ENCODE measurements around the gene TRABD. TPM values are rescaled to one million over a fixed set of nuclear protein-coding genes. Genes with fewer than 3 reads are reported as not detected.
A peak's percentile ranks its signal among the peaks of the same experiment; 100 is the strongest.

The TRABD gene
- total RNA-seq, 3 donors from 2014 or later = 36.8 to 52.6 (median 42.7) TPM

DNA sequence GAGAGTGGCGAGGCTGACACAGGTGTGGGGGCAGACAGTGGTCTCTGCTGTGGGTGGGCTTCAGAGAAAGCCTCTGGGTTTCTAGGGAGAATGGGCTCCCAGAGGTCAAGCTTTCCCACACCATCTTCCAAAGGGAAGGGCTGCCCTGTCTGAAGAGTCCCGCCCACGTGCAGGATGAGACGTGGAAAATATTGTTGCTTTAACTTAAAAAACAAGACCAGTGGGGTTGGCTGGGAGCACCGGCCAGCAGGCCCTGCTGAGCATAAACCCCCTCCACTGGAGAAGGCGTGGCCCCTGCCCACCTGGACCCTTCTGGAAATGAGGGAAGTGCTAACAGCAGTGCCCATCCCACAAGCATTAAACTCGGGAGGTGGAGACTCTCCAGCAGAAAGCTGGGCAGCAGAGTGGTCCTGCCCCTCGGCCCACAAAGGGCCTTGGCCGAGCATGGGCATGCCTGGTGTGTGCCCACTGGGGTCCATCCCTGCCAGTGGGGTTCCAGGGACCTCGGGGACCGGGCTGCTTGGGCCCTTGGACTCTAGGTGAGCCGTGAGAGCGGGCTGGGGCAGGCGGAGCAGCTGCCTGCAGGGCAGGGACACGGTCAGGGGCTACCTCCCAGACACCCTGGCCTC lies 30.5 kb downstream of the TRABD start:
- no peak for ATAC-seq
- H3K9me3 ChIP-seq = no peaks in the 10 kb centered on the region
- DNase-seq = no peak
- H3K36me3 ChIP-seq (ENCODE audit: low read depth) = peaks cover 24% of the 10 kb centered on the region
- H3K4me1 ChIP-seq (ENCODE audit: low read depth) = no peaks in the 10 kb centered on the region
- TF ChIP-seq, protein P1, sequence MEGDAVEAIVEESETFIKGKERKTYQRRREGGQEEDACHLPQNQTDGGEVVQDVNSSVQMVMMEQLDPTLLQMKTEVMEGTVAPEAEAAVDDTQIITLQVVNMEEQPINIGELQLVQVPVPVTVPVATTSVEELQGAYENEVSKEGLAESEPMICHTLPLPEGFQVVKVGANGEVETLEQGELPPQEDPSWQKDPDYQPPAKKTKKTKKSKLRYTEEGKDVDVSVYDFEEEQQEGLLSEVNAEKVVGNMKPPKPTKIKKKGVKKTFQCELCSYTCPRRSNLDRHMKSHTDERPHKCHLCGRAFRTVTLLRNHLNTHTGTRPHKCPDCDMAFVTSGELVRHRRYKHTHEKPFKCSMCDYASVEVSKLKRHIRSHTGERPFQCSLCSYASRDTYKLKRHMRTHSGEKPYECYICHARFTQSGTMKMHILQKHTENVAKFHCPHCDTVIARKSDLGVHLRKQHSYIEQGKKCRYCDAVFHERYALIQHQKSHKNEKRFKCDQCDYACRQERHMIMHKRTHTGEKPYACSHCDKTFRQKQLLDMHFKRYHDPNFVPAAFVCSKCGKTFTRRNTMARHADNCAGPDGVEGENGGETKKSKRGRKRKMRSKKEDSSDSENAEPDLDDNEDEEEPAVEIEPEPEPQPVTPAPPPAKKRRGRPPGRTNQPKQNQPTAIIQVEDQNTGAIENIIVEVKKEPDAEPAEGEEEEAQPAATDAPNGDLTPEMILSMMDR (IDR thresholded peaks at IDR 0.05) = no peak
- H3K4me3 ChIP-seq = no peak overlapping the region
- intact Hi-C loops (cut with DNase I, micrococcal nuclease) = no loop called here

DNA sequence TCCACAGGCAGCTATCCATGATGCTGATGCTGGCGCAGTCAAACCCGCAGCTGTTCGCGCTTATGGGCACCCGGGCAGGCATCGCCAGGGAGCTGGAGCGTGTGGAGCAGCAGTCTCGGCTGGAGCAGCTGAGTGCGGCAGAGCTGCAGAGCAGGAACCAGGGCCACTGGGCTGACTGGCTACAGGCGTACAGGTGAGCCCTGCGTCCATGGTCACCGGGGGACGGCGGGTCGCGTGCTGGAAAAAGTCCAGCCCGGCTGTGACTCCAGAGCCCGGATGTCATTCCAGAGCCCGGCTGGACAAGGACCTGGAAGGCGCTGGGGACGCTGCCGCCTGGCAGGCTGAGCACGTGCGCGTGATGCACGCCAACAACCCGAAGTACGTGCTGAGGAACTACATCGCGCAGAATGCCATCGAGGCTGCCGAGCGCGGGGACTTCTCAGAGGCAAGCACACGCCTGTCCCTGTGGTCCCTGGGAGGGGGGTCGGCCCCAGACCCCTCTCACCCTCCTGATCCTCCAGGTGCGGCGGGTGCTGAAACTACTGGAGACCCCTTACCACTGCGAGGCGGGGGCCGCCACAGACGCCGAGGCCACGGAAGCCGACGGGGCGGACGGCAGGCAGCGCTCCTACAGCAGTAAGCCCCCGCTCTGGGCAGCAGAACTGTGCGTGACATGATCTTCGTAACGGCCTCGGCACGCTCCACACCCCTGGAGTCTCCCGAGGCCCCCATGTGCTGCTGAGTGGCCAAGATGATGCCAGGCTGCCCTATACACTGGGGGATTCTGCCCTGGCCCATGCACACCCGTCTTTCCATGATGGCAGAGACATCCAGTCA lies 31.2 kb downstream of the TRABD start:
- ATAC-seq (no peak), DNase-seq (no peak)
- no peaks in the 10 kb centered on the region for H3K9me3 ChIP-seq
- no peak overlapping the region for H3K4me3 ChIP-seq
- intact Hi-C loops (cut with DNase I, micrococcal nuclease) = no loop called here
- no peaks in the 10 kb centered on the region for H3K4me1 ChIP-seq (ENCODE audit: low read depth)
- peaks cover 22% of the 10 kb centered on the region for H3K36me3 ChIP-seq (ENCODE audit: low read depth)
- TF ChIP-seq, protein P1 (IDR thresholded peaks at IDR 0.05) = no peak

DNA sequence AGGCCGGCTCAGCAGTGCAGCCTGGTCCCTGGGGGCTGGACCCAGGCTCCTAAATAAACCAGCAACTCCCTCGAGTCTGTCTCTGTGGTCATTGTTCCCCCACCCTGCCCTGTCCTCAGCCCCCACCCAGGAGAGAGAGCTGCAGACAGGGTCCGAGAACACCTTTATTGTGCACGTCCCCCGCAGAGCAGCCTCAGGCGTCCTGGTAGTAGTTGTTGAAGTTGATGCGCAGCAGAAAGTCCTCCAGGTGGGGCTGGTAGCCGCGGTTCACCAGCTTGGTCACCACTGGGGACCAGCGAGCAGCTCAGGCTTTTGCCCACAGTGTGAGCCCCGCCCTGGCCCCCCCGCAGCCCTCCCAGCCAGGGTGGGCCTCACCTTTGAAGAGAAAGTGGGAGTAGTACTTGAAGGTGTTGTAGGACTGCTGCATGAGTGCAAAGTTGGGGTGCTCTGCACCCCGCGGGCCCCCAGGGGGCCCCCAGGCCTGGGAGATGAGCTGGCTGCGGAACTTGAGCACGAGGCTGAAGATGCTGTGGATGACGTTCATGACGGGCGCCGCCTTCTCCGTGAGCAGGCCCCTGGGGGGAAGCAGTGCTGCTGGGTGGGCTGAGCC lies 31.9 kb downstream of the TRABD start:
- H3K36me3 ChIP-seq (ENCODE audit: low read depth) = peaks cover 22% of the 10 kb centered on the region
- no peaks in the 10 kb centered on the region for H3K9me3 ChIP-seq
- ATAC-seq = no peak
- intact Hi-C loops (cut with DNase I, micrococcal nuclease) = no loop called here
- TF ChIP-seq, protein P1 (IDR thresholded peaks at IDR 0.05) = no peak
- DNase-seq = no peak
- H3K4me3 ChIP-seq = no peak overlapping the region
- no peaks in the 10 kb centered on the region for H3K4me1 ChIP-seq (ENCODE audit: low read depth)

DNA sequence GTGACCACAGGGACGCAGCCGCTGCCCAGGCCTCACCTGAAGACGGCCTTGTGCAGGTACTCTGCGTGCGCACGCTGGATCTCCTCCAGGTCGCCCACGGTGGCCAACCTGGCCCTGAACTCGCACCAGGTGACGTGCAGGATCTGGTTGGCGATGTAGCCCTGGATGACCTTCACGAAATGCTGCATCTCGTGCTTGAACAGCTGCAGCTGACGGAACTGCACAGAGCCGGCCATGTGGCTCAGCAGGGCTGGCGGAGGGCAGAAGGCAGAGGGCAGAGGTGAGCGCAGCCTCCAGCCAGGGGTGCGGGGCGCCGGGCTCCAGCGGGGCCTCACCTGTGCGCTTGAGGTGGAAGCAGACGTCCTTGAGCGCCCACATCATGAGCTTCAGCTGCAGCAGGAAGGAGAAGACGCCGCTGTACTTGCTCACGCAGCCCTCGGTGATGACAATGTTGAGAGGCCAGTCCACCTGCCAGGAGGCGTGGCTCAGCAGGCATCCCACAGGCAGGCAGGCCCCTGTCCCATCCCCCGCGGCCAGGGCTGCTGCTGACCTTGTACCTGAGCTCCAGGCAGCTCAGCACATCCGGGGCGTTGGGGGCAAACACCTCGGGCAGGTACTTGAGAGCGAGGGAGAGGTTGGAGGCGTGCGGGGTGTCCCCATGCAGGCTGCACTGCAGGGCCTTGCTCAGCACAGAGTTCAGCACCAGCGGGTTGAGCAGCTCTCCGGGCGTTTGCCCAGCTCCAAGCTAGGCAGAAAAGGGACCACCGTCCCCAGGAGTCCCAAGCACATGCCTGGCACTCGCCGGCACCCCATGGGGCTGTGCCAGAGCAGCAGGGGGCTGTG lies 32.7 kb downstream of the TRABD start:
- ATAC-seq = peak; percentile 4
- intact Hi-C loops (cut with DNase I, micrococcal nuclease) = no loop called here
- TF ChIP-seq, protein P1 (IDR thresholded peaks at IDR 0.05) = no peak
- Histone ChIP-seq H3K4me3 (no peak overlapping the region), H3K4me1 (ENCODE audit: low read depth) (no peaks in the 10 kb centered on the region), H3K9me3 (no peaks in the 10 kb centered on the region), H3K36me3 (ENCODE audit: low read depth) (peaks cover 22% of the 10 kb centered on the region)
- no peak for DNase-seq

DNA sequence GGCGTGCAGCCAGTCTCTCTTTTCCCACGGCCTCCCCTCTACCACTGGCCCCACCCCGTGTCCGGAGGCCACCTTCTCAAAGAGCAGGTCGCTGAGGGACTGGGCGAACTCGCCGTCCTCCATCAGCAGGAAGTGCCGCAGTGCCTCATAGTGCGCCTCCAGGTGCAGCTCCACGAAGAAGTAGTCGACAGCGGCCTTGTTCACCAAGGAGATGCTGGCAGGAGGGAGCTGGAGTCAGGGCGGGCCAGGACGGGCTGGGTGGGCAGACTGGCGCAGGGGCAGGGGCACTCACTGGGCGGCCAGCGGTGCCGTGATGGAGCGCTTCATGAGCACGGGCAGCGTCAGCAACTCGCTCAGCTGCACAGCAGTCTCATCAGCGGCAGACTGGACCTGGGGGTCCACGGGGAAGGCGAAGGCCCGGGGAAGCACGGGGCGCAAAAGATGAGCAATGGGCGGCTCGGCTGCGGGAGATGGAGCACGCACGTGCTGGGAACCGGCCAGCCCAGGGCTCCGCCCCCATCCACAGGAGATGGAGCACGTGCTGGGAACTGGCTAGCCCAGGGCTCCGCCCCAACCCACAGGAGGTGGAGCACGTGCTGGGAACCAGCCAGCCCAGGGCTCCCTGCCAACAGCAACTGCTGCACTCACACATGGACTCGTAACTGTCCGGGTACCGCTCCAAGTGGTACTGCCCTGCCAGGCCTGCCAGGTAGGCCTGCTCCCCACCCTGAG lies 33.4 kb downstream of the TRABD start:
- peaks cover 22% of the 10 kb centered on the region for H3K36me3 ChIP-seq (ENCODE audit: low read depth)
- intact Hi-C loops (cut with DNase I, micrococcal nuclease) = no loop called here
- ATAC-seq (peak; percentile 92), DNase-seq (peak; percentile 89 to 94 (median 91))
- no peaks in the 10 kb centered on the region for H3K4me1 ChIP-seq (ENCODE audit: low read depth)
- TF ChIP-seq, protein P1 (IDR thresholded peaks at IDR 0.05) = no peak
- H3K9me3 ChIP-seq = no peaks in the 10 kb centered on the region
- H3K4me3 ChIP-seq = no peak overlapping the region
